OCI-M2 (cell line): ENCODE measurements around the gene COL27A1.

Experiments
- DNase-seq: peaks from one replicate; lab custom pipeline; 2025; ENCODE audit not compliant: unreplicated experiment; lab: John Stamatoyannopoulos, UW

COL27A1 gene

GRCh38 chr9:114334490-114334889, 179.2 kb downstream of the COL27A1 start:
- no peak for DNase-seq

- DNase-seq = no peak
These were observed 180.4 kb downstream of the COL27A1 start for GRCh38 chr9:114335745-114336144.

- DNase-seq = no peak
These were observed 180.8 kb downstream of the COL27A1 start for GRCh38 chr9:114336157-114336556.

GRCh38 chr9:114336699-114337395, 181.5 kb downstream of the COL27A1 start:
- no peak for DNase-seq

- no peak for DNase-seq
These were observed 182.8 kb downstream of the COL27A1 start for GRCh38 chr9:114338187-114338586.

- DNase-seq = peak; percentile 4
These were observed 184.0 kb downstream of the COL27A1 start for GRCh38 chr9:114339130-114339908.

- DNase-seq = no peak
These were observed 186.0 kb downstream of the COL27A1 start for GRCh38 chr9:114341152-114341830.

GRCh38 chr9:114341991-114342390, 186.7 kb downstream of the COL27A1 start:
- DNase-seq = no peak

- DNase-seq = no peak
These were observed 187.6 kb downstream of the COL27A1 start for GRCh38 chr9:114342755-114343440.

- no peak for DNase-seq
These were observed 188.3 kb downstream of the COL27A1 start for GRCh38 chr9:114343471-114344187.

- DNase-seq = no peak
These were observed 188.8 kb downstream of the COL27A1 start for GRCh38 chr9:114344188-114344566.

- no peak for DNase-seq
These were observed 189.4 kb downstream of the COL27A1 start for GRCh38 chr9:114344692-114345091.

- DNase-seq = no peak
These were observed 190.2 kb downstream of the COL27A1 start for GRCh38 chr9:114345493-114346065.

- no peak for DNase-seq
These were observed 190.8 kb downstream of the COL27A1 start for GRCh38 chr9:114346146-114346545.

- DNase-seq = no peak
These were observed 192.3 kb downstream of the COL27A1 start for GRCh38 chr9:114347675-114348074.

- DNase-seq = no peak
These were observed 193.0 kb downstream of the COL27A1 start for GRCh38 chr9:114348261-114348905.

GRCh38 chr9:114348906-114349482, 193.7 kb downstream of the COL27A1 start:
- no peak for DNase-seq

GRCh38 chr9:114349713-114350480, 194.6 kb downstream of the COL27A1 start:
- no peak for DNase-seq
